KOPT-K1 (cell line): ENCODE results near the gene CEACAM20.
"Not testable (repeated sequence)": the region's sequence is repeated elsewhere in the genome, so short reads cannot be mapped to it uniquely, and the experiment has no call there.

Experiments
- H3K27ac ChIP-seq: fragments of 200-600 bp; sonication (generic); 2 replicates; pipeline ENCODE4 v1.5.1; 2016; ENCODE audit warnings: antibody characterized with exemption, mild to moderate bottlenecking, low read depth, low read length; ENCODE audit not compliant: poor library complexity, severe bottlenecking
- H3K36me3 ChIP-seq: fragments of 200-600 bp; sonication (generic); 2 replicates; pipeline ENCODE4 v1.5.1; 2017; ENCODE audit warnings: antibody characterized with exemption, mild to moderate bottlenecking, low read length, moderate library complexity; ENCODE audit not compliant: insufficient read depth
- H3K9me3 ChIP-seq: fragments of 200-600 bp; sonication (generic); 2 replicates; pipeline ENCODE4 v1.5.1; 2017; ENCODE audit warnings: antibody characterized with exemption, low read length, mild to moderate bottlenecking; ENCODE audit not compliant: insufficient read depth, poor library complexity, severe bottlenecking

Gene CEACAM20

DNA sequence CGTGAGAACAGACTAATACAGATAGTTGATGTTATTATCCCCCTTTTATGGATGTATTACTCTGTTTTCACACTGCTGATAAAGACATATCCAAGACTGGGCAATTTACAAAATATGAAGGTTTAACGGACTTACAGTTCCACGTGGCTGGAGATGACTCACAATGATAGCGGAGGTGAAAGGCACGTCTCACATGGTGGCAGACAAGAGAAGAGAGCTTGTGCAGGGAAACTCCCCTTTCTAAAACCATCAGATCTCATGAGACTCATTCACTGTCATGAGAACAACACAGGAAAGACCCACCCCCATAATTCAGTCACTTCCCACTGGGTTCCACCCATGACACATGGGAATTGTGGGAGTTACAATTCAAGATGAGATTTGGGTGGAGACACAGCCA is 60.7 kb downstream of the CEACAM20 start:
- not testable (repeated sequence) for H3K36me3 ChIP-seq, H3K27ac ChIP-seq
- H3K9me3 ChIP-seq = peaks cover 70% of the 10 kb centered on the region

DNA sequence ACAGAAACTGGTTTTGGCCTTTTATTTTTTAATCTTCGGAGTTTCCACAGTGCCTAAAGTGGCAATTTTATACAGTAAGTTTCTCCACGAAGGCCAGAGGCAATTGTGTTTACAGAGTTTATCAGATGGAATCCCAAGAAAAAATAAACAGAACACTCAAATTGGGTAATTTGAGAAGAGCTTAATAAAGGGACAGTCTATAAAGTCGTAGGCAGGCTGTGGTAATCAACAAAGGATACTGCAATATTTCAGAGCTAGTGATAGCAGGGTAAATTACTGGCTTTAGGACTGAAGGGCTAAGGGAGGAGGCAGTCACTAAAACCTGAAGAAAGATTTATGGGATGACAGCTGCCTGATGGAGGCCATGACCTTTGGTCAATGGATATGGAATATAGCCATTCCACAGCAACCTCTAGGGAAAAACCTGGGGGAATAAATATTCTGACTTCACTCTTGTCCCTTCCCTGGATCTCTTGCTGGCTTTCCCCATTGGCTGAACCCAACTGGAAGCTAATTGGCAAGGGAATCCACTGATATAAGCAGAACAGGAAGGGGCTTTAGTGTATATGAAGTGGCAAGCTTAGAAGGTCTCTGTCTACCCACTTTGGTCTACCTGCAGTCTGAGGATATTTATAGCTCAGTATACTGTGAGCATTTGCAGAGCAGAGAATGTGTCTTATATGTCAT is 66.7 kb downstream of the CEACAM20 start:
- H3K27ac ChIP-seq, H3K36me3 ChIP-seq: not testable (repeated sequence)
- H3K9me3 ChIP-seq = peaks cover 24% of the 10 kb centered on the region
